ENCODE data around the gene RAB14.

RAB14 gene

DNA sequence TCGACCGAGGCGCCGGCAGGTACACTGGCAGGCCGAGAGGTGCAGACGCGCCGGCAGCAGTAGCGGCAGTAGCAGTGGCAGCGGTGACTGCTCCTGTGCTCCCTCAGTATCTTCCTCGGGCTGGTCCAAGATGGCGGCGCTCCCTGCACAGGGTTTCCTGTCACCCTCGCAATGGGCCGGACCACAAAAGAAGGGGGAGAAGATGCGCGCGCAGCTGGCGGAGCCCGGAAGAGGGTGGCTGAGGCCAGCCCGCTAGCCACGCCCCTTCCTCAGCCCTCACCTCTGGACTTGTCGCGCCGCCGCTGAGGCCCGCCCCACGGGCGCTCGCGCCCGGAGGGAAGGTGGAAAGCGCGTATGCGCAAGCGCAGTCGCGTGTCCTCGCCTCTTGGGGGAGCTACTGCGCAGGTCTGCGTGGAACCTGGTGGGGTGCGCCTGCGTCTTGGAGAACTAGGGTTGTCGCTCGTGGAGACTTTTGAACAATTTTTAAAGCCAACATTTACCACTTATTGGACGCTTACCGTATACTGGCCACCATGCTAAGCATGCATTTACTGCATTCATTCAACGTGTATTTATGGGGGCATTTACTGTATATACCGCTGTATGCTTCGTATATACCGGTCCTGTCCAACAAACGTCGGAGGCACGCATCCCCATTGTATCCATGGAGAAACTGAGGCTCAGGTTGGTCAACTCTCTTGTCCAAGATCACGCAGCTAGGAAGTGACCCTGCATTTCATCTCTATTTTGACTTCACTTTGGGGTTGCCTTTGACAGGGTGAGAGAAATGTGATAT is at the start of gene RAB14:
TSS of gene RAB14 (minus strand) at position 132 of the 796 bp plus-strand sequence. CDS start 8,457 bp downstream, outside the sequence.
- DNase-seq (ENCODE audit: low read depth), result peak; percentile 95

DNA sequence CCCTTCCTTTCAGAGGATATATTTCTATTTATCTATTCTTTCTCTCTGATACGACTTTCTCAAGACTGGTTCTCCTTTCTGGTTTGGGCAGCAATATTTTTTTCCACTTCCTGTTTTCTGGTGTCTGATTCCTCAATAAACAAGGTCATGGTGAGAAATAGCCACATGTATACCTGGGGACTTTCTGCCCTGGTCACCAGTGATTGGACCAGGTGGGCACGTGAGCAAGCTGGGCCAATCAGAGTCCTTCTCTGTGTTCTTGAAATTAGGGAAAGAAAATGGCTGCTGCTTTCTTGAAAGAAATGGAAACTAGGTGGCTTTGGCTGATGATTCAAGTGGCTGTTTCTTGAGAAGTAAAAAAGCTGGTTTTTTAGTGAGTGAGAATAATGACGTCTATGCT is 47.9 kb upstream of the RAB14 start:
- DNase-seq (ENCODE audit: low read depth), result no peak

DNA sequence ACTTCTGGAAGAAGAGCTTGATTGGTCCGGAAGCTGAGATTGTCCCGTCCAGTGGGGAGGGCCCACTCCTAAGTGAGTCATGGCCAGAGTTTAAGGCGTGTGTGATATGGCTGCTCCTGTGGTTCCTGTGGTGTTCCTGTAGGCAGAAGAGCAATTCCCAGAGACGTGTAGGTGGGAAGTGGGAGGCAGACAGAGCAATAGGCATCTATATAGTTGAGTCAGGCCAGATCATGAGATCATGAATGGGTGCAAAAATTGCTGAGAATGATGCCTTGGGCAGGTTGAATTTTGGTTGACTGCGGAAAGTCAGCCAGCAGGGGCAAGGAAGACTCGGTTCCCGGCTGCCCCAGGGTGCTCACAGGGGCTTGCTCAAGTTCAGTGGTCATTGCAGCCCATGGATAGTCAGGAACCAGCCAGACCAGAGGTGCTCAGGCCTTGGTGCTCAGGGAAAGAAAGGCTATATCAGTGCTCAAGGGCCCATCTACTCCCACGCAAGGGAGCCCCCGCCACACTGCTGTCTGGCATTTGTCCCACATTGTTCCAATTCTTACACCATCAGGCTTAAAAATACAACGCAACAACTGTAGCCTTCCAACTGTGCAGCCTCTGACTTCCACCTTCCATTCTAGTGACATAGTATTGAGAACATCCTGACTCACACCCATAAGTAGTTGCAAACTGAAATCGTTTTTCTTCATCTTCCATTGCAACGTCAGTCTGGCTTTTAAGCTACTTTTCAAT is 45.3 kb upstream of the RAB14 start:
- peak; percentile 81 for DNase-seq (ENCODE audit: low read depth)

DNA sequence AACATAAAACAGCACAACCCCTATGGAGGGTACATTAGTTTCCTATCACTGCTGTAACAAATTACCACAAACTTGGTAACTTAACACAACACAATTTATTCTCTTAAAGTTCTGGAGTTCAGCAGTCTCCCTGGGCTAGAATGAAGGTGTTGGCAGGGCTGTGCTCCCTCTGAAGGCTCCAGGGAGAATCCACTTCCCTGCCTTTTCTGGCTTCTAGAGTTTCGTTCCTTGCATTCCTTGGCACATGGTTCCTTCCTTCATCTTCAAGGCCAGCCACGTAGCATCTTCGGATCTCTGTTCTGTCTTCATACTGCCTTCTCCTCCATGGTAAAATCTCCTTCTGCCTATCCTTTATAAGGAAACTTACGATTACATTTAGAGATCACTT is 41.3 kb upstream of the RAB14 start:
- DNase-seq (ENCODE audit: low read depth), result no peak

DNA sequence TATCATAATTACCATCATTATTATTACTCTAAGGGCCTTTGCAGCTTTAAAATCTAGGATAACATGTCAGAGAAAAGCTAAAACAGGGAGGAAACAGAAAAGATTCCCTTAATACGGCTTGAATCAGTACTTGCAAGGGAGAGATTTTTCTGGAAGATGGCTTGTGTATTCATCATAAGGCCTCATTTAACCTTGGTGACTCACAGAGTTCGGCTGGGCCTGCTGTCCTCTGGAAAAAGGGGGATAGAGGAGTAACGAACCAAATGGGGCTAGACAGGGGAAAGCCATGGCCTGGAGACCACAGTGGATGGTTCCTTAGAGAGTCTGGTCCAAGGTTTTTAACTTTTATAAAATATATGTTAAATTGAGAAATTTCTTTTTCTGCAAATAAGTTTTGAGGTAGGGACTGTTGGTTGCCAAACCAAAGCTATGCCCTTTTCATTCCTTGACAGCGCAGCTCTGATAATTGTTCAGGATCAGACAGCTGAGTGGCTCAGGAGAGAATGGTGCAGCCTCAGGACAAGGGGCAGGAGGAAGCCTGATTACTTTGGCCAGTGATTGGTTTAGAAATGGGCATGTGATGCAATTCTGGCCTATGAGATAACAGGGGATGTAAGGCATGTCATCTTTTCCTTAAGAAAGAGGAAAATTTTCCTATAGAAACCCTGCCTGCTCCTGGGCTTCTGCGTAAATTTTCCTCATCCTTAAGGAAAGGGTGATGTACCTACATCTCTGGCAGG is 40.7 kb upstream of the RAB14 start:
- peak; percentile 75 for DNase-seq (ENCODE audit: low read depth)

DNA sequence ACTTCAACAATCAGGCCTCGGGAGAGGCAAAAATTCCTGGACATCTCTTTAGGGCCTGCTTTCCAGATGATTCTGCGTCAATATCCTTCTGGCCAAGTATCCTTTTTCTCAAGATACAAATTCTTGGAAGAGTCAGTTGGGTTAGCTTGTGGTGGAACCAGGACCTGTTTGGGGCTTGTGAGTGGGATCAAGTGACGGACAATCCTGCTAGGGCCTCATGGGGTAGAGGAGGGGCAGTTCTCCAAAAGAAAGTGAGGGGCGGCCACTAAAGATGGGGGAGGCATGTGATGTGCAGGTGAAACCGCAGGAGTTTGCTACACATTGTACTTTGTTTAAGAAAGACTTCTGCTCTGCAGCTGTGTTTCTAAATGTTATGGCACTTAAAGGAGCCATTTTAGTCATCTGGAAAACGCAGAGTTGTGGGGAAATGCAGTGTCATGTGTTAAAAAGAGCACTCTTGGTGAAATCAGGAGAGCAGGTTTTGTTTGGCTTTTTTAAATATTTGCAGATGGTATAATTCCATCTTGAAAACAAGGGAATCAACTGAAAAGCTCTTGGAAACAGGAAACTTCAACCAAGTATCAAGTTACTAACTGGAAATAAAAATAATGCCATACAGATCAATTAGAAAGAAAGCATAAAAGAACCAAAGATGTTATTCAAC is 38.9 kb upstream of the RAB14 start:
- DNase-seq (ENCODE audit: low read depth), result no peak

DNA sequence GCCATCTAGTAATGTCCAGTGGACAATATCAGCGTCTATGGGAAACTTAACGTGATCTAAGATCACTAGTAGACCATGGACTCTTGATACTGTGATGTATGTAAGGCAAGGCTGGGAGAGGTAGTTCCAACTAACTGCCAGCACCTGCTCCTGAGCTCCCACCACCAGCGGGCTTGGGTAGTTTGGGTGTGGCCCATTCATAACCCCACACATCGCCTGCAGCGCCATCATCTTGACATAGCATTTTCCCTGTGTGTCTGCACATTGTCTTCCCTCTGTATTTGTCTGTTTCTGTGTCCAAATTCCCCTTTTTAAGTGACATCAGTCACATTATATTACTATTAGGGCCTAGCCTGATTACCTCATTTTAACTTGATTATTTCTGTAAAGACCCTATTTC is 38.2 kb upstream of the RAB14 start:
- DNase-seq (ENCODE audit: low read depth), result no peak

DNA sequence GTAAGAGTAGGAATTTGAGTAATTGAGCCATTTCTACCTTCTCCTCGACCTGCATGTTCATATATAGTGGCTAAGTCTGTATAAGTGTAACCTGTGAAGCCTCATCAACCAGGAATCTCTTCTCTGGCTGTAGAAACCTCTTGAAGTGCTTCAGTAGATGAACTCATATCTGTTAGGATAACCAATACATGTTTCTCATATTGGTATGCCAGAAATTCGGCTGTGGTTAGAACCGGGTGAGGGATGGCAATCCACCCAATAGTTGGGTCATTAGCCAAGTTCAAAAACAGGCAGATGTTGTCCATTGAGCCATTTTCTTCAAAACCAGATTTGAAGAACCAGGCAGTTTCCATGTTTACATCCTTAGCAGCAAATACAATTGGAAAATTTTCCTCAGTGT is 37.4 kb upstream of the RAB14 start:
- no peak for DNase-seq (ENCODE audit: low read depth)

DNA sequence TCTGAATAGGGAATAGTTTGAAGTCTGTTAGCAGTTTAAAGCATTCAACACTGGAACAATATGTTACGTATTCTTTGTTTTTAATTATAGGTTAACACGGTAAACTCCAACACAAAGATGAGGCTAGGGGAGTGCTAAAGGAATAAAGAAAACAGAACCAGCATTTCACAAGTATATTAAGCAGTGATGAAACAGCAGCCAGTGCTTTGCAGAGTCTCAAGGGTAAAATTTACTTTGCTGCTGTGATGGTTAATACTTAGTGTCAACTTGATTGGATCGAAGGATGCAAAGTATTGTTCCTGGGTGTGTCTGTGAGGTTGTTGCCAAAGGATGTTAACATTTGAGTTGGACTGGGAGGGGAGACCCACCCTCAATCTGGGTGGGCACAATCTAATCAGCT is 36.2 kb upstream of the RAB14 start:
- no peak for DNase-seq (ENCODE audit: low read depth)

DNA sequence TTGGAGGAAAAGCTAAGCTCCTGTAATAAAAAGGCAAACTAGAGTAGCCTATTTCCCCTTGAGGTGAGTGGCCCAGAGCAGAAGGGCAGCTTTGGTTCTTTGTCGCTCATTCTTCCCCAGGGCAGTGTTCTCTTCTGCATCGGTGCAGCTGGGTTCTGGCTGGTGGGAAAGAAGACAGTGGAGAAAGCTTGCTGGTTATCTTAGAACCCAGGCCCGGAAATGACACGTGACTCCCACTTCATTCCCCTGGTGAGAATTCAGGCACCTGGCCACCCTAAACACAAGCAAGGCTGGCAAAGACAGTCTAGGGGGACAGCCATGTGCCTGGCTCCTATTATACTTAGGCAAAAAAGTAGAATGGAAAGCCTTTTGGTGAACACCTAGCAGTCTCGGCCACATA is 33.8 kb upstream of the RAB14 start:
- no peak for DNase-seq (ENCODE audit: low read depth)

DNA sequence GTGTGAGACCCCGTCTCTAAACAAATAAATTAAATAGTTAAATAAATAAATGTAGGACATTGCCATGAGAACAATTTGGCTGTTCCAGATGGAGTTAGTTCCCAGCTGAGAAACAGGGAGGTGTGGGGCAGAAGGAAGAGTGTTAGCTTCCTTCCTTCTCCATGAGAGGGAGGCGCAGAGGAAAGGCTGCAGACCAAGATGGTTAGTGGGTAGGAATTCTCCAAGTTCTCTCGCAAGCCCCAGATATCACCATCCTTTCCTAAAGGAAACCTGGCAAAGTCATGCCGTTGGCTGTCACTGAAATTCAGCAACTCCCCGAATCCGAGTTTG is 33.1 kb upstream of the RAB14 start:
- DNase-seq (ENCODE audit: low read depth), result no peak

DNA sequence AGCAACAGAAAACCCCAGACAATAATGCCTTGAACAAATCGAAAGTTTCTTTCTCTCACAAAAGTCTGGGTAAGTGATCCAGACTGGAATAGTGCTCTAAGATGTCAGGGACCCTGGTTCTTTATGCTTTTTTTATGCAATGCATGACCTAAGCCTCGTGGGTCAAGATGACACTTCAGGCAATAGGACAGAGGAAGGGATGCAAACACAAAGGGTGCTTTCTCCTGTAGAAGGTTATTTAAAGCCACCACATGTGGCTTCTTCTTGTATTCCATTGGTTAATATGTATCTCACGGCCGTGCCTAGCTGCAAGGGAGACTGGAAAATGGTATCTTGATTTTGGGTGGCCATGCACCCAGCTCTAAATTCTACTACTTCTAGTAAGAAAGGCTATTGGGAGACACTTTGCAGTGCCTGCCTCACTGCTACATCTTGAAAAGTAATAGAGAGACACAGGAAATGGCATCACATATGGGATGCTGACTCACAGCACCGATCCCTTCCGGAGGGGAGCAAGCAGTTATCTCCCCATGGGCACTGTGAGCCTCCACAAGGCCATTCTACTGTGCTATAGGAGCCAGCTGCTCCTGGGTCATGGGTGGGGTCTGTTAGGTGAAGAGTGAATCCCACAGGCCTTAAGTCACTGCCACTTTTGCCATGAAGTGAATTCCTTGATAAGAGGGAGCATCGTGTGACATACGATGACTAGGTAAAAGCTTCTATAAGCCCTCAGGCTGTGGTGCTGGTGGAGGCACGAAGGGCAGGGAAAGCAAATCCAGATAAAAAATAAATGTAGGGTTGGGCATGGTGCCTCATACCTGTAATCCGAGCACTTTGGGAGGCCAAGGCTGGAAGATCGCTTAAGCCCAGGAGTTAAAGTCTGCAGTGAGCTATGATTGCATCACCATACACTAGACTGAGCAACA is 32.5 kb upstream of the RAB14 start:
- peak; percentile 41 for DNase-seq (ENCODE audit: low read depth)

DNA sequence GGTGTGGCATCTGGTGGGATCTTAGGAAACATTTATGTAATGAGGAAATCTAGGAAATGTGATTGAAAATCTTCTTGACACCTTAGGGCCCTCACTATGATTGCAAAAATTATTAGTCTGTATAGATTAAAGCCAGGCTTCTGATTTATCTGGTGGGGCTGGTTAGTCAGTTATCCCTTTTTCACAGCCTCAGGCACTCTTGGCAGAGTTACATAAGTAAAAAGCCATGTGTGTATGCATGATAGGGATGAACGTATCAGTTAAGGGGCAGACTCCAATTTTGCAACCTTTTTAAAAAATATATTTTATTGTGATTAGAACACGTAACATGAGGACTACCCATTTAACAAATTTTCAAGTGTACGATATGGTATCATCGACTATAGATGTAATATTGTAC is 30.6 kb upstream of the RAB14 start:
- DNase-seq (ENCODE audit: low read depth), result no peak

DNA sequence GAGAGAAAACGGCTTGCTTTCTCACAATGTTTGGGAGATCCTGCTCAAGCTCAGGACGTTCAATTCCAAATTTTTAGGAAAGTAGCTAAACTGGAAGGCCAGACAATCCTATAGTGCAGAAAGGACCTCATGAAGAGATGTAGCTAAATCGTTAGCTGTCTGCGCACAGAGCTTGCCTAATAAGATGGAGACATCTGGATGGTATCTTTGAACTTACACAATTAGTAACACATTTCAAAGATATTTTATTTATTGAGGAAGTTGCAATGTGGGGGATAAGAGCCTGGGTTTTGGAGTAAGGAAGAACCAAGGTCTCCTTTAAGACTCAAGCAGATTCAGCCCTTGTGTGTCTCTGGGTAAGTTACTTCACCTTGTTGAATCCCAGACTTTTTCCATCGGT is 28.6 kb upstream of the RAB14 start:
- no peak for DNase-seq (ENCODE audit: low read depth)

DNA sequence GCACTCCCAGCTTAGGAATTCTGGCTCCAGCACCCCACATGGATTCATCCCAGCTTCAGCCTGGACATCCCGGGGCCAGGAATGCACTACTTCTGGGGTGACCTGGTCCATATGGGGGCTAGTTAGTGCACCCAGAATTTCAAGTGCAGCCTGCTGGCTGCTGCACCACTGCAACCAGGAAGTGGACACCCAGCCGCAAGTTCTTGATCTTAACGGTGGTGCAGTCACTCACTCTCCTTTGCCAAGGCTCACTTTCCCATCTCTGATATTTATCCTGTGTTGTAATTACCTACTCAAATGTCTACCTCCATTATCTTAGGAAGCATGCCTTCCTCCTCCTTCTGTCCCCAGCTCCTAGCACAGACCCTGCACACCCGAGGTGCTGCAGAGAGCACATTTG is 26.2 kb upstream of the RAB14 start:
- DNase-seq (ENCODE audit: low read depth), result no peak

DNA sequence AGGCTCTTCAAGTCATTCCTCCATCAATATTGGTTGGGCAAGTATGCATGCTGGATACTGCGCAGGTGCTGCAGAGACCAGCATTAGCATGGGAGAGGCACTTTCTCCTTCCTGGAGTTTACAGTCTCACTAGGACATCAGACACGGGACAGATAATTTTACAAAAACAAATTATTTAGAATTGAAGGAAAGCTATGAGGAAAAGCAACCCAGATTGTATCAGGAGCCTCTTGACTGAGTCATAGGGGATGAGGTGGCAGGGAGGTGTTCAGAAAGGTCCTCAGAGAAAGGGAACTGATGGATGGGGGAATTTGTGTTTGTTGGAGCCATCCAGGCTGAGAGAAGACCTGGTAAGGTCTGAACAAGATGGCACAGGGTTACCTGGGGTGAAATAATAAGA is 24.5 kb upstream of the RAB14 start:
- no peak for DNase-seq (ENCODE audit: low read depth)

DNA sequence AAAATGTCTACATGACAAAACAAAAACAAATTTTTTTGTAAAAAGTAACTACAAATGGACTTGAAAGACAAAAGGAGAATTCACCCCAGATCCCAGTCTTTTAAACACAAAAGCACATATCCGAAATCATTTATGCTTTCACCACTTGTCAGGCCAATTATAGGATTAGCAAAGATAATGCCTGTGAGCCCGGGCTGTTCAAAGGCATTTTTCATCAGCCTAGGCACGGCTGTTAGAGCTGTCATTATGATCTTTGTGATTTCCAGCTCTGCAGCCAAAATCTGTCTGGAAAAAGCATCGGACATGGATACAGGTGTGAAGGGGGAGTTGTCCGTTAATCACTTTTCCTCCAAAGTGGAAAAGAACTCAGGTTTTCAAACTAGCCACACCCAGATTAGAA is 23.6 kb upstream of the RAB14 start:
- no peak for DNase-seq (ENCODE audit: low read depth)

DNA sequence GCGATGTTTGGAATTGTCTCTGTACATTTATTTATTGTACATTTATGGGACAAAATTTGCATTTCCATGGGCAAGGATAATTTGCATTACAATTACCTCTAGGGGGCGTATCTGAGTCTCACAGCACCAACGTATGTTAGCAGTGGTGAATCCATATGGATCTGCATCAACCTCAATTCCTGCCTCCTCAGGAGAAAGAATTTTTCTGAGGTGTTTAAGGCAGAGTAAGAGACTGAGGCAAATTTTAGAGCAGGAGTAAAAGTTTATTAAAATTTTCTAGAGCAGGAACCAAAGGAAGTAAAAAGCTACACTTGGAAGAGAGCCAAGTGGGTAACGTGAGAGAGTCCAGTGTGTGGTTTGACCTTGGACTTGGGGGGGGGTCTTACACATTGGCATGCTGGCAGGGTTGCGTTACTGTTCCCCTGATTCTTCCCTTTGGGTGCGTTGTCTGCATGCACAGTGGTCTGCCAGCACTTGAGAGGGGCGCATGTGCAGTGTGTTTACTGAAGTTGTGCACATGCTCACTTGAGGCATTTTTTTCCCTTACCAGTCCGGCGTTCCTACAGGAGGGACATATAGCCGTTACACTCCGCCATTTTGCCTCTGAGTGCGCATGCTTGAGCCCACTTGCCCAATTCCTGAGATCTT is 21.0 kb upstream of the RAB14 start:
- DNase-seq (ENCODE audit: low read depth), result peak; percentile 49

DNA sequence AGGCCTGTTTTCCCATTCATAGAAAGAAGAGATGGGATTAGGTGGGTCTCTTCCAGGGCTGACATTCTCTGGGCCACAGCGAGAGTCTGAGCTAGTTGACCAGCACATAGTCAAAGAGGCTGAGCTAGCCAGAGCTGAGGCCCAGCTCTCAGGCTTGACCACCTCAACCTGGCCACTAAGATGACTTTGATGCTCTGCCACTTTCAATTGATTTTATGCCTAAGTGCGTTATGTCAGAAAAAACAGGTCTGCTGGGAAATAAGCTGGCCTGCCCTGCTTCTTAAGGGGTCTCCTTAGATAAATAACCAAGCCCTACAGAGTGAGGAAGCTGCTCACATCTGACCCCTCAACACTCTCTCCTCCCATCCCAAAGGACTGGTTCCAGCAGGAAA is 20.0 kb upstream of the RAB14 start:
- DNase-seq (ENCODE audit: low read depth), result no peak

DNA sequence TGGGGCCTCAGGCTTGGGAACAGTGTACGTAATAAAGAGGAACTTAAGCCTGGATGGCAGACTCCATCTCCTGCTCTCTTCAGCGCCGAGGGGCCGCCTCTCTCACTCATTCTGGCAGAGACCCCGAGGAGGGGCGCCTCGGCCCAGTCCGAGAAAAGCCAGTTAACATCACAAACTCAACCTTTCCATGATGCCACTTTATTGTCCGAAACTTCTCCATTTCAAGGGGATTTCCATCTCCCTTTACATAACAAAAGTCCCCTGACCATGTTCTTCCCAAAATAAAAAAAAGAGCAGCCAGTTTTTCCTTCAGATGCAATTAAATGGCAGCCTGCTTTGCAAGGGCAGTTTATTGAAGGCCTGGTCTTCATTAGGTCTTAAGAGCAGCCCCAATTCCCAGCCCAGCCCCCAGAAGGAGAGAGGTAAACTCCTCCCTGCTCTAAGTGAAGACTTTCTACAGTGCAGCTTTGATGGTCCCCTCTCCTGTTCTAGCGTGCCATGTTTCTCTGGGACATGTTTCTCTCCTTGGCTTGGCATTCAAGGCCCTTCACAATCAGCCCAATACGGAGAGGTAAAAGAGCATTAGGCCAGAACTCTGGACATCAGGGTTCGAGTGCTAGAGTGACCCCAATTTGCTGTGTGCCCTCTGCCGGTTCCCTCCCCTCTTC is 19.5 kb upstream of the RAB14 start:
- DNase-seq (ENCODE audit: low read depth), result no peak
